Muscle of back (tissue), 13 donors: Measurements from ENCODE around the gene BNIP2. TPM values are rescaled to one million over a fixed set of nuclear protein-coding genes. Genes with fewer than 3 reads are reported as not detected.
"Not testable (repeated sequence)": the region's sequence is repeated elsewhere in the genome, so short reads cannot be mapped to it uniquely, and the experiment has no call there.

Experiments used
- DNase-seq, 3 donors: peaks; one replicate each; pipeline versions ENCODE4 v3.0.0 to v3.0.0-alpha.2; 2013
- long read RNA-seq, 9 donors: transcript quantifications; one replicate each; lab custom pipeline, GENCODE V29; 2026
- polyA plus RNA-seq, 10 donors: library from polyadenylated mRNA; unstranded; fragments of 120-200 nt; gene quantifications; one replicate each; pipeline ENCODE4 v1.2.1, GENCODE V29; 2013; ENCODE audit not compliant: insufficient read length in 10 of 10

BNIP2 gene, protein sequence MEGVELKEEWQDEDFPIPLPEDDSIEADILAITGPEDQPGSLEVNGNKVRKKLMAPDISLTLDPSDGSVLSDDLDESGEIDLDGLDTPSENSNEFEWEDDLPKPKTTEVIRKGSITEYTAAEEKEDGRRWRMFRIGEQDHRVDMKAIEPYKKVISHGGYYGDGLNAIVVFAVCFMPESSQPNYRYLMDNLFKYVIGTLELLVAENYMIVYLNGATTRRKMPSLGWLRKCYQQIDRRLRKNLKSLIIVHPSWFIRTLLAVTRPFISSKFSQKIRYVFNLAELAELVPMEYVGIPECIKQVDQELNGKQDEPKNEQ
- 10 to 100 TPM; 40.7 to 57.8 (median 53.6) TPM for polyA plus RNA-seq
- long read RNA-seq, donor 1, full-length matches to known transcripts, result 17 of 17 reads
- long read RNA-seq, donor 1, partial matches to known transcripts, result 0 of 17 reads
- long read RNA-seq, donor 1, other reads (novel, unspliced or antisense), result 0 of 17 reads
- long read RNA-seq, donor 2, full-length matches to known transcripts, result 9 of 9 reads
- long read RNA-seq, donor 2, partial matches to known transcripts, result 0 of 9 reads
- long read RNA-seq, donor 2, other reads (novel, unspliced or antisense), result 0 of 9 reads
- long read RNA-seq, donor 3, result 0 reads
- long read RNA-seq, donor 4, partial matches to known transcripts, result 0 of 5 reads
- long read RNA-seq, donor 4, other reads (novel, unspliced or antisense), result 0 of 5 reads
- long read RNA-seq, donor 5, full-length matches to known transcripts, result 22 of 27 reads
- long read RNA-seq, donor 5, partial matches to known transcripts, result 0 of 27 reads
- long read RNA-seq, donor 5, other reads (novel, unspliced or antisense), result 5 of 27 reads
- long read RNA-seq, donor 6, full-length matches to known transcripts, result 10 of 10 reads
- long read RNA-seq, donor 6, partial matches to known transcripts, result 0 of 10 reads
- long read RNA-seq, donor 6, other reads (novel, unspliced or antisense), result 0 of 10 reads
- long read RNA-seq, donor 7, full-length matches to known transcripts, result 11 of 11 reads
- long read RNA-seq, donor 7, partial matches to known transcripts, result 0 of 11 reads
- long read RNA-seq, donor 7, other reads (novel, unspliced or antisense), result 0 of 11 reads
- long read RNA-seq, donor 8, full-length matches to known transcripts, result 10 of 10 reads
- long read RNA-seq, donor 8, partial matches to known transcripts, result 0 of 10 reads
- long read RNA-seq, donor 8, other reads (novel, unspliced or antisense), result 0 of 10 reads
- long read RNA-seq, donor 9, partial matches to known transcripts, result 0 of 1 reads
- long read RNA-seq, donor 9, other reads (novel, unspliced or antisense), result 0 of 1 reads

DNA sequence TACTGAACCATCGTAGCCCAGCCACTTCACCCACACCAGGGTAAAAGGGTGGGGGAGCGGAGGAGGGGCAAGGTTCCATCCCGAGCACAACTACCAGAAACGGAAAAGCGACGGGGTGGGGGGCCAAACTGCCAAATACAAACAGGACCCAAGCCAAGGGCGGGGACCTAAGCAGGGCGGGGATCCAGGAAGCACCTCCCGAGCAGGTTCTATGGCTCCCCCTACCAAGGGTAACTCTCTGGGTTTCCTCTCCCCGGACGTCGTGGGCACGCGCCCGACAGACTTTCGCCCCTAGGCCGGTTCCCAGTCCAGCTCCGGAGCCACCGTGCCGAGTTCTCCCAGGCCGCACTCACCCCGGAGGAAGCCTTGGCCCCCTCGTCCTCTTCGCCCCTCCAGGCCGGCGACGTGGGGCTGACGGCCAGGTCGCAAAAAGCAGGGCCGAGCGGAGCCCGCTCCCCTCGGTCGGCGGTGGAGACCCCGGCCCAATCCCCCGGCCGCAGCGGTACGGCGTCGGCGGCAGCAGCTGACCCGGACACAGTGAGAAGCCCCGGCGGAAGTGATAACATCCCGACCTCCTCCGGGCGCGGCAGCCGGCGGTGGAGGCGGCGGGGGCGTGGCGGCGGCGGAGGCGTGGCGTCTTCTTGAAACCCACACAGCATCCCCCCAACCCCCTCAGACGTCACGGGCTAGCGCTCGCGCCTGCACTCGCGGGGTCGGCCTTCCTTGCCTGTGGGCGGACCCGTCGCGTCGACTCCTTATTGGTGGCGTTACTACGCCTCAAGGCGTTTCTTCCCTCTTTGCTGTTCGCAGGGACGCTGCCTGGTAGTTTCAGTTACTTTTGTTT is at the start of gene BNIP2:
Gene BNIP2, minus strand, starts transcription at position 539 of the 844 bp plus-strand sequence. CDS start 6,863 bp downstream, outside the sequence.
- peak; percentile 99 for DNase-seq

DNA sequence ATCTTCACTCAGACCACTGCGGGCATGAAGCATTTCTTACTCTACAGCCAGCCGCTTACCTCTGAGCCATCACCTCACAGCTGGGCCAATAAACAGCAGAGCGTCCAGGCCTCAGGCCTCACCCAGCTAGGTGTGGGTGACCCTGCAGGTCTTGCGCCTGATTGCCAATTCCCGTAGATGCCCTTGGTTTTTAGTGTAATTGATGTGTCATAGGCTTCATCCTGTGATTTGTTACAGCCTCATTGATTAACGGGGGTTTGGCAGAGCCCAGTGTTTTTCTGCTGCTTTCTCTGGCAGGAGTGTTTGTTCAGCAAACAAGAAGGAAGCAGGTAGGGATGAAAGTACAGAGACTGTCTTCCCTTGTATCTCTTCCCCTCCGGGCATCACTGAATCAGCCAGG is 49.6 kb upstream of the BNIP2 start:
- DNase-seq, result no peak

DNA sequence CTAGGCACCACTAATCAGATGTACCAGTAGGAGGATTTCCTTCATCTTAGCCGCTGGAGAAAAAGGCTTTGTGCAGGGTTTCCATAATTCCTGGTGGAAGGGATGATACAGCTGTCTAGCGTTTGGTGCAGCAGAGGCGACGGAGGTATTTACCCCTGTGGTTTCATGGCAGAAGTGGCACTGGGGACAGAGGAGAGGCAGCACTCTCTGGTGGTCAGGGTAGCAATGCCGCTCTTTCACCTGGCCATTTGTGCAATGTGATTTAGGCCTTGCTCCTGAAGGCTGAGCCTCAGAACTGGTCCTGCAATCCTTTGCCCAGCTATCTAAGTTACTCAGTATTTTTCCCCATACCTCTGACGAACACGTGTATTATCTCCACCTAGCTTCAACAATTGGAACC is 47.1 kb upstream of the BNIP2 start:
- no peak for DNase-seq

DNA sequence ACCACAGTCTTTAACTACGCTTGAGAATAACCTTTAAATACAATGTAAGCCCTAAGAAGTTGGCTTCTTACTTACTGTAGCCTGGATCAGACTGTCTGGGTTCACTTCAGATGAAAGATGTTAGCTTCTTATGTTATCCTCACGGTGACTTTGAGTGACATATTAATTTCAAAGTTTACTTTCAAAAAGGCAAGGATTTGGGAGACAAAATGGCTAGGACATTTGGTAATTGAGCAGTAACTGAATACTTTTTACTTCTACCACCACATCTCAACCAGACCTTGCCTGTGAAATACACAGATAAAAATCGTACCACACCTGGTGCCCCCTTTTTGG is 36.0 kb upstream of the BNIP2 start:
- DNase-seq, result no peak

DNA sequence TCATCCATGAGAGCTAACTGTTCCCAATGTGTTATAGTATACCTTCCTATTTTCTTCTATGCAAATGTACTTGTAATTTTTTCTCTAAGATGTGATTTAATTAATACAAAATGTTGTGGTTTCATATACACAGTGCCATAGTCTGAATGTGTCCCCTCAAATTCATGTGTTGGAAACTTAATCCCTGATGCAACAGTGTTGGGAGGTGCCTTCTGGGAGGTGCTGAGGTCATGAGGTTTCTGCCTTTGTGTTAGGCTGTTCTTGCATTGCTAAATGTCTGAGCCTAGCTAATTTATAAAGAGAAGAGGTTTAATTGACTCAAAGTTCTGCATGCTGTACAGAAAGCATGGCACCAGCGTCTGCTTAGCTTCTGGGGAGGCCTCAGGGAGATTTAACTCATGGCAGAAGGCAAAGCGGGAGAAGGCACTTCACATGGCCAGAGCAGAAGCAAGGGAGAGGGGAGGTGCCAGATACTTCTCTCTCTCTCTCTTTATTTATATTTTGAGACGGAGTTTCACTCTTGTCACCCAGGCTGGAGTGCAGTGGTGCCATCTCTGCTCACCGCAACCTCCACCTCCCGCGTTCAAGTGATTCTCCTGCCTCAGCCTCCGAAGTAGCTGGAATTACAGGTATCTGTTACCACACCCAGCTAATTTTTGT is 34.7 kb upstream of the BNIP2 start:
- no peak for DNase-seq

DNA sequence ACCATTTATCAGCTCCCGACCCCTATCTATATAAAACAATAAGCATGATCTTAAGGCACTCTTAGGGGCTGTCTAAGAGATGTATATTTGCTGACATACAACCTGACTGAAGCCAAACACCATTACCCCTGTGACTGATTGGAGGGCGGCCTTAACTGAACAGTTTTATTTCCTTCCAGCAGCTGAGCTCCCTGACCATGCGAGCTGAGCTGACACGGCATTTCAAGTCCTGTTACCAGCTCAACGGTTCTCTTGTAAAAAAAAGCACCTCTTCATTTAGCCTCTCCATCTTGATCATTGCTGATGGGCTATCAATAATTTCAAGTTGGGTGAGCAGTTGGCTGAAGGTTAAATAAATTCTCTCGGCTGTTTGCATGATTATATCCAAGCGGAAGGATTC is 33.4 kb upstream of the BNIP2 start:
- no peak for DNase-seq

DNA sequence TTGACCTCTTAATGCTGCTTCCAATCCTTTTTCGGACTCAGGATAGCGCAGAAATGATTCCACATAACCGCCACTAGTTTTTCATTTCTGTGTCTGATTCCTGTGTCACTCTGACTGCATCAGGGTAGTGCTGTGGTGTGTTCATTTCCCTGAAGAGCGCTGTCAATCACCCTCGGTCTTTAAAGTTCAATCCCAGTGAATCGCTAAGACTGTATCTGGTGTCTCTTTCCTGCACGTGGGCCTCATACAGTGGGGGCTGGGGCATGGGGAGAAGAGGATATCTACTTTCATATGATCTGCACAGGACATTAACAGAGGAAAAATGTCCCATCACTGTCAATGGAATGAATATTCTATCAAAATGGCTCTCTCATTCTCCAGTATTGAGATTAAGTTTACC is 32.9 kb upstream of the BNIP2 start:
- no peak for DNase-seq

DNA sequence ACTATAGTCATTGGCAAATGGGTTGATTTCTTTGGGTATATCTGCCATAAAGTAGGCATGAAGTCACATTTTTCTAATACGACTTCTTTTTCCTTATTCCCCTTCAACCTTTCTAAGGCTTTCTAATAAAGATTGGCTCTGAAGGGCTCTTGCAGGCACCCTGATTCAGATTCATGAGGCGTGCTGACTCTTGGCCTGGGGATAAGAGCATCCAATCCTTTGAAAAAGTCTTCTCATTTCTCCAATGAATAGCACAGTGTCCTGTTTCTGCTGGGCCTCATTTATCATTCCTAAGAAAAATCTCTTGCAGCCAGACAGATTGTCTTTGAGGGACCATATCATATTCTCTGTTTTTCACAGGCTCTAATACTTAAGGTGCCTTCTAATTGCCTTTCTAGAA is 32.3 kb upstream of the BNIP2 start:
- no peak for DNase-seq

DNA sequence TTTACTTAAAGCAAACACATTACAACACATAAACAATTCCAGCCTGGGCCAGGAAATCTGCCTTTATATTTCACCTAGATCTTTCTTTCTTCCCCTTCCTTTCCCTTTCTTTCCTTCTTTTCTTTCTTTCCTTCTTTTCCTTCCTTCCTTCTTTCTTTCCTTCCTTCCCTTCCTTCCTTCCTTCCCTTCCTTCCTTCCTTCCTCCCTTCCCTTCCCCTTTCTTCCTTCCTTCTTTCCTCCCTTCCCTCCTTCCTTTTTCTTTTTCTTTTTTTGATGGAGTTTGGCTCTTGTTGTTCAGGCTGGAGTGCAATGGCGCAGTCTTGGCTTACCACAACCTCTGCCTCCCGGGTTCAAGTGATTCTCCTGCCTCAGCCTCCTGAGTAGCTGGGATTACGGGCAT is 24.1 kb upstream of the BNIP2 start:
- DNase-seq, result no peak

DNA sequence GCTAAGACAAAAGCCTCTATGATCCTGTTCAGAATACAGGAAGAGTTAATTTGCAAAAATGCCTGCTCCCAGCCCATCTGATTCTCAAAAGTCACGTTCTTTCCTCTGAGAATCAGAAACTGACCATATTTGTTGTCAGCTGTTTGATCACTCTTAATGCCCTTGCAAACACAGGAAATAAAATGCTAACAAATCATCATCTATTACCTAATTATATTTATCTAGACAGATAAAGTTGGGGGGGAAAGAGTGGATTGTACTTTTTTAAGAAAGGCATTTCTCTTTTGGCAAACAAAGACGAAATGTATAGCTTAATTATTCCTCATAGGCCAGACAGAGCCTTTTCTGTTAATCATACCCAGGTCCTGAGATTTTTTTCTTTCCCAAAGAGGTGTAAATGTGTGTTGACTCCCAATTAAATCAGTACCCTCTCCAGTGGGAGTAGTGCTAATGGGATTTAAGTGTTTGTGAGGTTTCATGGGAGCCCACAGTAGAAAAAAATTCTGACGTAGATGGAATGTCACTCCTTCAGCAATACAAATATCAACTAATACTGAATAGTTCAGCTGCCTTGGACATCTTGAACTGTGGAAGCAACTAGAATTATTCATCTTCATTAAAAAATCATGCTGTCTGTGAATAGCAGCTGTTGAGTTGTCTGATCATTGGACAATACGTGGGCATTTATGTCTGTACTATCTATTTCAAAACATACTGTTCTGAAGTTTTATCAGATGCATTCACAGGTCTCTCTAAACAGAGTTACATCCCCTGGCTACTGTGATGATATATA is 22.5 kb upstream of the BNIP2 start:
- DNase-seq, result no peak

DNA sequence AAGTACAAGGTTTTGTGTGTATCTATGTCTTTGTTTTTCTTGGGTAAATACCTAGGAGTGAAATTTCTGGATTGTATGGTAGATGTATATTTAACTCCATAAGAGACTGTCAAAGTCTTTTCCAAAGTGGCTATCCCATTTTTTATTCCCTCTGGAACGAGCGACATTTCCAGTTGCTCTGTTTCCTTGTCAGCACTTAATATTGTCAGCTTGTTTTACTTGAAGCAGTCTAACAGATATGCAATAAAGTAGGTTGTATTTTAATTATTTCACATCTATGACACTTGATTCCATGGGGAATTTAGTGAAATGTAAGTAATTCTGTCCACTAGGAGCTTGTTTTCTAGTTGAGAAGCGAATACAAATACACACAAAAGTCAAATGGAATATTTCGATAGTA is 18.5 kb upstream of the BNIP2 start:
- no peak for DNase-seq

DNA sequence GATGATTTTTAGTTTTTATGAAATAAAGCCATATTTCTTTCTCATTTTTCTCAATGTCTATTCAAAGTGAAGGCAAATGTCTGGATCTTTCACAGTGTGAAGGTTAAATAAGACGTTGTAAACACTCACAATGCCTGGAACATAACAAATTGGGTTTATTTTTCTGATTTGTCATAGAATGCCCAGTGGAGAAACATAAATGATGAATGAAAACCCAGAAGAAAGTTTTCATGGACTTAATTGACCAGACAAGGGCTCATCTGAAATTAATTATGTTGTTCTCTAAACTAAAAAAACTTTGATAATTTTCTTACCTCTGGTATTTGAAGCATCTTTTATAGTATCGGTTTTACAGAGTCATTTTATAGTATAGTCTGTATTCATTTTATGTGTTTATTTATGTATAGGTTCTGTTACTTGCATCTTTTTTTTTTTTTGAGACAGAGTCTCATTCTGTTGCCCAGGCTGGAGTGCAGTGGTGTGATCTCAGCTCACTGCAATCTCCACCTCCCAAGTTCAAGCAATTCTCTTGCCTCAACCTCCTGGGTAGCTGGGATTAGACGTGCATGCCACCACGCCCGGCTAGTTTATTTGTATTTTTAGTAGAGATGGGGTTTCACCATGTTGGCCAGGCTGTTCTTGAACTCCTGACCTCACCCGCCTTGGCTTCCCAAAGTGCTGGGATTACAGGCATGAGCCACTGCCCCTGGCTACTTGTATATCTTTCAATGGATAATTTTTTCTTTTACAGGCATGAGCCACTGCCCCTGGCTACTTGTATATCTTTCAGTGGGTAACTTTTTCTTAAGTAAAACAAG is 15.1 kb upstream of the BNIP2 start:
- no peak for DNase-seq

DNA sequence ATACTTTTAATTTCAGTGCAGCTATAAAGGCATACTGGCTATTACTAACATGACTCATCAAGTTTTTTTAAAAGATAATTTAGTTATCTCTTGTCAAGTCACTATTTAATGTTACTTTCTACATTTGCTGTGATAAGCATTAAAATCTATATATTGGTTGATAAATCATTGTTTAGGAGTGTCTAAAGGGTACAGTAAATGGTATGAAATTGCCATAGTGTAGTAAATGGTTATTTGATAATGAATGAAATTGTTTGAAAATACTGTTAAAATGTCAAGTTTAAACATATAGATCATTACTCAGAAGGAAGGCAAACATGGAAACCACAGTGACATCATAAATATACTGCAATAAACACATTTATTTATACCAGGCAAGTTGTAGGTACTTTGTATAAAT is 13.2 kb upstream of the BNIP2 start:
- DNase-seq, result no peak

DNA sequence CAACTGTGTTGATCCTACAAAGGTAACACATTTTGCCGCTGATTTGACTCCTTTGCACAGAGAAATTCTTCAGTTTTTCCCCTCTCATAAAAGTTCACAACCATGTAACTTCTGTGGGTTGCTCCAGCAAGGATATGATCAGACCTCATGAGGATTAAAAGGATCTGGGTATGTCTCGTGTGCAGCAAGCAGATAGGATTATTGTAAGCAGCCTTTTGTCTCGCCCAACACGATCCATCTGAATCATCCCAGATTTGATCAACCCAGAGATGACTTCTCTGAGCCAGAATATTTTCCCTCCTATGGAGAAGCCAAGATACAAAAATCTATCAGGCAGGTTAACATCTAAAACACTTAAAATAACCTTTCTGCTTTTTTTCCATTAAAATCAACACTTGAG is 12.8 kb upstream of the BNIP2 start:
- DNase-seq, result no peak

DNA sequence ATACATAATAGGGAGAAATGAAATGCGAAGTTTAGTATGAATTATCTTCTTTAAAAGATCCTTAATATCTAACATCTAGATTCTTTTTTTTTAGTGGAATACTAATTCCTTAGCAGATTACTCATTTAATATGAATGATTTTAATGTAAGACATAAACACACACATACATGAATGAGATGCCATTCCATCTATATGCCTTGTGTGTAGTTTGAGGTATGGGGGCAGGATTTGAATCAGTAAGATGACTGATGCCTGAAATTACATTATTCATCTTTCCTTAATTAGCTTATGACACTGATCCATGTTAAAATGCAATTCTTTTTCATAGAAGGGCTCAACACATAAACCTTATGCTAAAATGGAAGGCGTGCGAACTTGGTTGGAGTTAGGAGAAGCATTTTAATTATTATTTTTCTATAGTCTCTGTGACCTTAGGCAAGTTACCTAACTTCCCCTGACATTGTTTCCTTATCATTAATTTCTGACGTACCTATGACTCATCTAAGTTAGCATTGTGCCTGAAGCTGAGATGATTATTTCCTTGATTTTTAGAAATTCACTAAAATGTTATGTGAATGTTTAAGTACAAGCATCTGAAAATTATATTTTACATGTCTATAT is 10.8 kb upstream of the BNIP2 start:
- no peak for DNase-seq

DNA sequence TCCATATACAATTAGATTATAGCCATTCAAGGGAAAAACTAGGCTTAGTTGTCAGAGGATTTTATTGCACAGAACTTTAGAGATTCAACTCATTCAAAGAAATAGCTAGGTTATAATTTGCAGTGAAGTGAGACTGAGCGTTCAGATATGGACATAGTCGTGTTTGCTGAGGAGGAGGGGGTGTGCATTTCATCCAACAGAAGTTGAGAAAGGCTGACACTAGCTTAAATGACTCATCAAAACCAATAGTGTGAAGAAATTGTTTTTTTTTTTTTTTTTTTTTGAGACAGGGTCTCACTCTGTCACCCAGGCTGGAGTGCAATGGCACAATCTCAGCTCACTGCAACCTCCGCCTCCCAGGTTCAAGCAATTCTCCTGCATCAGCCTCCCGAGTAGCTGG is 8.9 kb upstream of the BNIP2 start:
- DNase-seq, result not testable (repeated sequence)

DNA sequence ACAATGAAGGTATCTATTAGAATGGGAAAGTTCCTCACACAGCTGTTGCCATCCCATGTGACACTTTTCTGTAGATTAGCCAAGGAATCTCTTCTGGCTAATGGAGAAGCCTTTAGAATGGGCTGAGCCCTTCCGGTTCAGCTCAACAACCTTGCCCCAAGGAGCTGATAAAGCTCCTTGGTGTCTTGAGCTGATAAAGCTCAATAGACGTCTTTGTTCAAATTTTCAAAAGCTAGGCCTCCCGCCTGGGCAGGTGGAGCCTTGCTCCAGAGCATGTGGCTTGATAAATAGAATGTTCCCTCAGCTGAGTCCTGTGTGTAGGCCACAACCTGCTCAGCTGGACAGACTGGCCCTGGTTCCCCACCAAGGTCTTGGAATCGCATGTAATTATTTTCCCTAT is 7.2 kb upstream of the BNIP2 start:
- DNase-seq, result no peak

DNA sequence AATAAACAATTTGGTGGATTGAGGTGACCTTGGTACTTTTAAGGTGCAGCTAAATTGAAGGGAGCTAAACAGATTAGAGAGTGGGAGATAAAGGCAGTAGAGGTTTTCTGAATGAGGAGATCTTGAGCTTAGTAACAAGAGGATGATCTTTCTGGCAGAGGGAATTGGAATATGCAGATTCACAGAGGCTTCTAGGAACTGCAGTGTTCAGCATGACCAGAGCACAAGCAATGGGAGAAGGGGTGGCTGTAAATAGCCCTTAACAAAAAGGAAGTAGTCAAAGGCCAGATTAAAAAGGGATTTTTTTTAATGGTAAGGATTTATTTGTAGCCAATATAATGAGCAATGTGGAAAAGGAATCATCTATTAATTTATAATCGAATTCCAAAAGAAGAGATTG is 5.7 kb upstream of the BNIP2 start:
- no peak for DNase-seq
